ENCODE results near the gene PDCD4. TPM values are rescaled to one million over a fixed set of nuclear protein-coding genes. Genes with fewer than 3 reads are reported as not detected.

Gene PDCD4
- total and polyA plus RNA-seq, 2 of the 4 experiments (the other 2 are of a cell fraction) = 10.9 to 49.7 TPM

- Histone ChIP-seq H3K4me2 (ENCODE audit: low read depth, low read length) (no peak overlapping the region), H3K27me3 (ENCODE audit: control insufficient read depth, insufficient read depth, low read length) (no peaks in the 10 kb centered on the region), H3K23ac (ENCODE audit: low read depth, low read length) (no peak overlapping the region), H3K14ac (replicated peaks; ENCODE audit: low read depth, low read length) (no peak overlapping the region), H3K79me1 (ENCODE audit: low read depth in 1 of 2, low read length in 2 of 2) (peaks cover 0 to 3% of the 10 kb centered on the region in 2 experiments; a peak in 2 of 4 replicates), H2AK5ac (ENCODE audit: low read depth, low read length) (no peak overlapping the region), H4K5ac (ENCODE audit: low read depth, low read length) (no peak overlapping the region), H2AFZ (replicated peaks; ENCODE audit: low read length, poor library complexity) (no peak overlapping the region), H3K4ac (ENCODE audit: low read depth, low read length) (no peak overlapping the region), H4K20me1 (ENCODE audit: insufficient read depth, low read length) (no peaks in the 10 kb centered on the region; the same call in 1 of the 2 replicates), H2BK5ac (ENCODE audit: low read depth, low read length, poor library complexity, severe bottlenecking) (no peak overlapping the region), H3K27ac (ENCODE audit: insufficient read depth, low read length) (no peak overlapping the region), H2BK15ac (ENCODE audit: low read depth, low read length) (no peak overlapping the region), H2BK20ac (ENCODE audit: low read depth, low read length) (no peak overlapping the region), H3K4me1 (ENCODE audit: control insufficient read depth, insufficient read depth, low read length) (peaks cover 2% of the 10 kb centered on the region; the same call in 1 of the 2 replicates), H3K36me3 (ENCODE audit: control insufficient read depth, insufficient read depth, low read length) (peaks cover 9% of the 10 kb centered on the region), H2AK9ac (replicated peaks; ENCODE audit: low read depth, low read length, poor library complexity) (no peak overlapping the region), H3K4me3 (ENCODE audit: insufficient read depth, low read depth, low read length) (no peak overlapping the region), H4K8ac (ENCODE audit: low read depth in 2 of 2, low read length in 2 of 2) (no peak overlapping the region), H4K91ac (ENCODE audit: insufficient read depth, low read depth, low read length) (no peak overlapping the region), H3K18ac (ENCODE audit: low read depth, low read length) (no peak overlapping the region), H3K9me1 (ENCODE audit: insufficient read depth, low read length) (no peaks in the 10 kb centered on the region; the same call in 1 of the 2 replicates), H2BK120ac (ENCODE audit: low read depth, low read length) (no peak overlapping the region), H3K9me3 (ENCODE audit: control insufficient read depth, insufficient read depth, low read length) (no peaks in the 10 kb centered on the region), H3K9ac (ENCODE audit: low read depth, low read length) (no peak overlapping the region), H3K56ac (ENCODE audit: extremely low read depth, insufficient read depth, low read length) (no peak overlapping the region)
- dilution Hi-C loops (cut with HindIII; ENCODE audit: low sequenced_read_pairs, unreplicated experiment) = no loop called here
- intact Hi-C loops (cut with micrococcal nuclease) = no loop called here
- ATAC-seq (ENCODE audit: low read depth) = no peak
- no peak for TF ChIP-seq NFE2L2 (IDR thresholded peaks at IDR 0.05; ENCODE audit: low read depth, low read length)
- TF ChIP-seq FOS (IDR thresholded peaks at IDR 0.05; ENCODE audit: low read depth, low read length) = no peak
- TF ChIP-seq RAD21 (IDR thresholded peaks at IDR 0.05; ENCODE audit: low read length) = no peak
- no peak for TF ChIP-seq MXI1 (IDR thresholded peaks at IDR 0.05; ENCODE audit: borderline replicate concordance, low read depth, low read length)
- TF ChIP-seq CHD1 (IDR thresholded peaks at IDR 0.05; ENCODE audit: low read depth, low read length) = no peak
- no peak for TF ChIP-seq RCOR1 (IDR thresholded peaks at IDR 0.05; ENCODE audit: insufficient replicate concordance, low read length)
- TF ChIP-seq, protein P1, sequence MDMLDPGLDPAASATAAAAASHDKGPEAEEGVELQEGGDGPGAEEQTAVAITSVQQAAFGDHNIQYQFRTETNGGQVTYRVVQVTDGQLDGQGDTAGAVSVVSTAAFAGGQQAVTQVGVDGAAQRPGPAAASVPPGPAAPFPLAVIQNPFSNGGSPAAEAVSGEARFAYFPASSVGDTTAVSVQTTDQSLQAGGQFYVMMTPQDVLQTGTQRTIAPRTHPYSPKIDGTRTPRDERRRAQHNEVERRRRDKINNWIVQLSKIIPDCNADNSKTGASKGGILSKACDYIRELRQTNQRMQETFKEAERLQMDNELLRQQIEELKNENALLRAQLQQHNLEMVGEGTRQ (IDR thresholded peaks at IDR 0.05; ENCODE audit: low read depth, low read length) = no peak
- no peak for TF ChIP-seq POLR2A (IDR thresholded peaks at IDR 0.05; ENCODE audit: low read depth, low read length)
- no peak for TF ChIP-seq CEBPB (IDR thresholded peaks at IDR 0.05; ENCODE audit: low read depth, low read length)
- no TSS peak for BruUV-seq (replicated peaks)
- WGBS, 2 experiments (ENCODE audit: extremely low coverage in 2 of 2, insufficient read length in 1 of 2) = 100% methylated on average over 1 of the region's 4 CpGs; no CpG with 5 or more reads in 1 of the 2 experiments
- ChIA-PET CTCF (interaction anchor here (0.7 kb wide), 1 partner anchor 47 kb away, joined by 3 read pairs; no protein-coding TSS in a partner anchor), POLR2A (ENCODE audit: unreplicated experiment) (no interaction called here)
- no peak for DNase-seq
- in situ Hi-C loops (cut with MboI; ENCODE audit: low sequenced_read_pairs) = loop anchor here (10.0 kb wide), 1 partner anchor 577 kb away; the partner anchor contains the start of gene SMNDC1
Observed at GRCh38 chr10:110881905-110882304, 10.2 kb downstream of the PDCD4 start.

Measured in IMR-90 (cell line).